HG03457 (cell line): ENCODE data around the gene PNMT.

Source experiments
- ATAC-seq: cut with Tn5 transposase; IDR thresholded peaks from one replicate; pipeline ENCODE4 v1.9.1; 2021; ENCODE audit warnings: moderate number of reproducible peaks; ENCODE audit not compliant: unreplicated experiment

PNMT gene

DNA sequence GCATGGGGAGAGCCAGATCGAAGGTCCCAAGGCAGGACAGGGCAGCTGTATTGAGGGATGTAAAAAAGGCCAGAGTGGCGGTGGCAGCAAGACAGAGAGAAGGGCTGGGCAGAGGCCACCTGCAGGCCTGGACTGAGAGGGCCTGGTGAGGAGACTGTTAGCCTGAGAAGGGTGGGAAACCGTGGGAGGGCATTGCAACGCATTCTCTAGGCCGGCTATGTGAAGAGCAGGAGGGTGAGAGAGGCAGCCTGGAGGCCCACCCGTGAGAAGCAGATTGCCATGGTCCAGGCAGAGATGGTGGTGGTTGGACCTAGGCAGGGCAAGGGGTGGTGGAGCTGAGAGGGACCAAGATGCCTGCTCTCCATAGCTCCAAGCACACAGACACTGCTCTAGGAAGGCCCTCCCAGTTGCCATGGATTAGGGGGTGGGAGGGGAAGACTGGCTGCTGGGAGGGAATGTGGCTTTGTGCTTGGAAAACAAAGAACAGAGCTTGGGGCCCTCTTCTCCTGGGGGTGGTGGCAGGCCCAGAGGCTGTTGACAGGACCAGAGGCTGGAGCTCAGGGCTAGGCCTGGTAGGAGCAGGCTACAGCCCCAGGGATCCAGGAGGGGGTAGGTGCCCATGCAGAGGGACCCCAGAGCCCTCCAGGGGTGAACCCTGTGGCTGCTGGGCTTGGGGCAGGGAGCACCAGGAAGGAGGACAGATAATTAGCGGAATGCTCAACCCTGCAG, 15.5 kb upstream of the PNMT start:
- no peak for ATAC-seq

DNA sequence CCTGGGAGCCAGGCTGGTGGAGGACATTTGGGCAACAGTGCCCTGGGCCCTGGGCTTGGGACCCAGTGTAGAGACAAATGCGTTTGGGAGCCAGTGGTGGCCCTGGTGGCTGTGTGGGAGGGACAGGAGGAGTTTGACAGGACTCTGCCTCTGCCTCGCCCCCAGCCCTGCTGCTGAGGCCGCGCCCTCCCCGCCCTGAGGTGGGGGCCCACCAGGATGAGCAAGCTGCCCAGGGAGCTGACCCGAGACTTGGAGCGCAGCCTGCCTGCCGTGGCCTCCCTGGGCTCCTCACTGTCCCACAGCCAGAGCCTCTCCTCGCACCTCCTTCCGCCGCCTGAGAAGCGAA, 15.0 kb upstream of the PNMT start:
- ATAC-seq = no peak

- no peak for ATAC-seq
Observed at GRCh38 chr17:39653662-39654331, 14.5 kb upstream of the PNMT start.

DNA sequence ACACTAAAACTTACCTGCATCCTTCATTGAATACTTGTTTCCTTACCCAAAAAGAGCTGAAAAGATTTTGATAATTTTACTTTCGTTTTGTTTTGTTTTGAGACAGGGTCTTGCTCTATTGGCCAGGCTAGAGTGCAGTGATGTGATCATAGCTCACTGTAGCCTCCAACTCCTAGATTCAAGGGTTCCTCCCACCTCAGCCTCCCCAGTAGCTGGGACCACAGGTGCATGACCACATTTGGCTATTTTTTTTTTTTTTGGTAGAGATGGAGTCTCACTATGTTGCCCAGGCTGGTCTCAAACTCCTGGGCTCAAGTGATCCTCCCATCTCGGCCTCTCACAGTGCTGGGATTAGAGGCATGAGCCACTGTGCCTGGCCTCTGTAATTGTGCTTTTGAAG, 13.1 kb upstream of the PNMT start:
- no peak for ATAC-seq

GRCh38 chr17:39658346-39658745, 9.9 kb upstream of the PNMT start:
- ATAC-seq = no peak

GRCh38 chr17:39658760-39659159, 9.5 kb upstream of the PNMT start:
- ATAC-seq = no peak

DNA sequence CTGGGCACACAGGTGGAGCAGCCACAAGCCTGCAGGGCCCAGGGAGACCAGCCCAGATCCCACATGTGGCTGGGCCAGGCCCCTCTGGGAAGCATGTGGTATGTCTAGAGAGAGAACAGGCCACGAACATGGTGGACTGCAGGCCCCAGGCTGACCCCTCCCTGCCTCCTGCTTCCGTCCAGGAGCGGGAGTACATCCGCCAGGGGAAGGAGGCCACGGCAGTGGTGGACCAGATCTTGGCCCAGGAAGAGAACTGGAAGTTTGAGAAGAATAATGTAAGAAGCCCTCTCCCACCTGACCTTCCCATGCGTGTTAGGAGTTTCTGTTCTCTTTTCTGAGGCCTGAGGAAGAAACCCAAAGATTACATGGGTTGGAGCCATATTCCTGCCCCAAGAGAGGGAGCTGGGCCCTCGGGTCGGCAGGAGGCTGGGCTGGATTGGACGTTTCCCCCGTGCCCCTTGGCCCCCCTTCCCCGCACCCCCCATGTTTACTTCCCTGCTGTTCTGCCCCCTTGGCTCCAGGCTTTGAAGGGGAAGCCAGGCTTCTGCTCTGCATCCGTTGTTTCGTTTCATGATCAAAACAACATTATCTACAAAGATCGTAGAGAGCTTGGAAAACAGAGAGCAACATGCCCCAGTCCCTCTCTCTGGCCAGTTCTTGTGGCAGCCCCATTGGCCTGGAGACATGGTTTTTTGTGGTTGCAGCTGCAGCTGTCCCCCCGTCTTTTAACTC, 8.8 kb upstream of the PNMT start:
- ATAC-seq = no peak

DNA sequence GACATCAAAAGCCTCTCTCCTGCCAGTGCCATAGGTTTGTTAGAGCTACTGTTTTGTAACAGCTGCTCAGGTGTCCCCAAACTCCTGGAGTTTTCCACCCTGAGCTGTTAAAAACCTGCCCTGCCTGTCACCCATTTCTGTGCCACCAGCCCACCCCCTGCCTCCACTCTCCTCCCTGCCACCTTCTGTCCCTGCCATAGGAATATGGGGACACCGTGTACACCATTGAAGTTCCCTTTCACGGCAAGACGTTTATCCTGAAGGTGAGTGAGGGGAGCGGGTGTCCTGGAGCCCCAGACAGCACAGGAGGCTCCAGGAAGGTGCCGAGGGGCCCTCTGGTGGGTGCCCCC, 8.3 kb upstream of the PNMT start:
- no peak for ATAC-seq

DNA sequence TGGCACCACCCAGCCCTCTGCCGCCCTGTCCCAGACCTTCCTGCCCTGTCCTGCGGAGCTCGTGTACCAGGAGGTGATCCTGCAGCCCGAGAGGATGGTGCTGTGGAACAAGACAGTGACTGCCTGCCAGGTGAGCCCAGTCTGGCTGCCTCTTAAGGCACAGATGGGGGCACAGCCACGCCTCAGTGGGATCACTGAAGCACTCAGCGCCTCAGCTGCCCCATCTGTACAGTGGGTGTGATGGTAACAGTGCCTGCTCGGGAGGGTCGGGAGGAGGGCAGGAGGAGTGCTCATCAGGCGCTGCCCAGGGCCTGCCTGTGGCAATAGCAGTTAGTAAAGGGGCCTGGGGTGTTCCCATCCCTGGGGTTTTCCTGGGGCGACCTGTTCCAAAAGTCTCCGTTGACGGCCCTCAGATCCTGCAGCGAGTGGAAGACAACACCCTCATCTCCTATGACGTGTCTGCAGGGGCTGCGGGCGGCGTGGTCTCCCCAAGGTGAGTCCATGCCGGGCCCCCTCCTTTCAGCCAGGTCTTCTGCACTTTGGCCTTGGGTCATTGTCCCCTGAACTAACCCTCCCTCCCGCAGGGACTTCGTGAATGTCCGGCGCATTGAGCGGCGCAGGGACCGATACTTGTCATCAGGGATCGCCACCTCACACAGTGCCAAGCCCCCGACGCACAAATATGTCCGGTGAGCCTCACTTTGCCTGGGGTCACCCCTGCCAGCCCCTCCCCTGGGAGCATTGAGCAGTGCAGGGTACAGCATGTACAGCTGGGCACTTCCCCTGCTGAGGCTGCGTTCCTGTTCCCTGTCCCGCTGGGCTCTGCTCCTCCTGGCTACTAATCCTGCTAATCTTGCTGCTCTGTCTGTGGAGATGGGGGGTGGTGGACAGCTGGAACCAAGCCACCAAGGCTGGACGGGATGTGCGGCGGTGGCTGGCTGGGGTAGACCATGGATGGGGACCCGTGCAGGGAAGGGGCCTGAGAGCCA, 7.6 kb upstream of the PNMT start:
- no peak for ATAC-seq

DNA sequence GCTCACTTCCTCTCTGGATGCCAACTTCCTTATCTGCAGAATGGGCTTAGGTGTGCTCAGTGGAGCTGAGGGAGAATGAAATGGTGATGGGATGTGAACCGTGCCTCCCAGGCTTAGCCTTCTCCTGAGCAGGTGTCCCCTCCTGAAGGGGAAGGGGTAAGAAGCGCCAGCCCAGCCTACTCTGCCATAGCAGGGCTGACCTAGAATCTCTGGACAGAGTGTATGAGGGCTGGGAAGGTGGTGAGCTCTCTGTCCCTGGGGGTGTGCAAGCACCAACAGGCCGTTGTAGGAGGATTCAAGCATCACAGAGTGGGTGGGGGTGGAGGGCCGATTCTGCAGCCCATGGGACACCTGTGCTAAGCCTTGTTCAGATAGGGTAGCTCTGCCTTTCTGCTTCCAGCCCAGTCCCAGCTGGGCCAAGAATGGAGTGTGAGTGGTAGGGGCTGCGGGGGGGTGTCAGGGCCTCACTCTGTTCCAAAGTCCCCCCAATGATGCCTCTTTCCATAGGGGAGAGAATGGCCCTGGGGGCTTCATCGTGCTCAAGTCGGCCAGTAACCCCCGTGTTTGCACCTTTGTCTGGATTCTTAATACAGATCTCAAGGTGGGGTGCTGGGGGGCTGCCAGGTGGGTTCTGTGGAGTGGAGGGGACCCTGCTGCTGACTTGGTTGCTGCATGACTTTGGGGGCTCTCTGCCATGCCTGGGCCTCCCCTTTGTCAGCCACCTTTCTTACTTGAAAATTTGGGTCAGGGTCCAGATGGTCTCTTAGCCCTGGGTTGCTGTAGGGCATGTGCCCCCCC, 6.3 kb upstream of the PNMT start:
- no peak for ATAC-seq

- ATAC-seq = no peak
Observed at GRCh38 chr17:39662551-39663339, 5.5 kb upstream of the PNMT start.

DNA sequence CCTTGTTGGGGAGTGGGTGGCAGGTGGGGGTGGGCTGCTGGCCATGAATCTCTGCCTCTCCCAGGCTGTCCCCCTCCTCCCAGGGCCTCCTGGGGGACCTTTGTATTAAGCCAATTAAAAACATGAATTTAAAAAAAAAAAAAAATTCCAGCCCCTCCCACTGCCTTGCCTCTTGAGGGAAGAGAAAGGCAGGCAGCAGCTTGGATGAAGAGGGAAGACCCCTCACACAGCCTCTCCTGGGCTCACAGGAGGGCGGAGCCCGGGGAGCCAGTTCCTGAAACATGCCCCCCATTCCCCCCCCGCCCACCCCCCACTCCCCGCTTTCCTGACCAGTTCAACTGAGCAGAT, 4.9 kb upstream of the PNMT start:
- ATAC-seq = no peak

DNA sequence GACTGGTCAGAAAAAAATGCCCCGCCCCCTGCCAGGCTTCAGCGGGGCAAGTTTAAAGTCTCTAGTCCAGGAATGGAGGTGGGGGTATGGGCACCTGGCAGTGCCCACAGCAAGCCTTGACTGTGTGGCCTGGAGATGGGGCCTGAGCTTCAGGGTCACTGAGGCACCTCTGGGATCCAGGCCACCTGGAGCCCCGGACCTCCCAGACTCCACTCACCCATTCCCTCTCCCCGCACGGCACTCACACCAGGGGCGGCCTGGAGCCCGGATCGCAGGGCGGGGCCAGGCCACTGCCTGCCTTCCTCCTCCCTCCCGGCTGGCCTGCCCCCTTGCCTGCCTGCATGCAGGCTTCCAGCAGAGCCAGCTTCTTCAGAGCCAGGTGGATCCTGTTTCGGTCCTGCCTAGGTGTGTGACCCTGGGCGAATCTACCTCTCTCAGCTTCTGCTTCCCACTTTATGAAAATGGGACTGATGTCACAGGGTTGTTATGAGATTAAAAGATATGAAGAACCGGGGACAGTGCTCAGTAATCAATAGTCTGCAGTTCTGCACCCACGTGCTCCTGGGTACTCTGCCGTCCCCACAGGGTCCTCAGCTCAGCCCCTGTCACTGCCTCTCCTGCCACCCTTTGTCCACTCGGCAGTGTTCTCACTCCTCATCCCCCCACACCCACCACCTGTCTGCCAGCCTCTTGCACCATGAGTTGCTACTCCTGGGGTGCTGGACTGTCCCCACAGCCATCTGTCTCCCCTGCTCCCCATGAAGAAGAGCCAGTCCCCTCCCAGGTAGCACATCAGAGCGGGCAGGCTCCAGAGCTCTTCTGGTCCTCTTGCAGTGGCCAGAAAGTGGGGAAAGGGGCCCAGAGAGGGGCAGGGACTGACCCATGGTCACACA, 4.3 kb upstream of the PNMT start:
- ATAC-seq = no peak

DNA sequence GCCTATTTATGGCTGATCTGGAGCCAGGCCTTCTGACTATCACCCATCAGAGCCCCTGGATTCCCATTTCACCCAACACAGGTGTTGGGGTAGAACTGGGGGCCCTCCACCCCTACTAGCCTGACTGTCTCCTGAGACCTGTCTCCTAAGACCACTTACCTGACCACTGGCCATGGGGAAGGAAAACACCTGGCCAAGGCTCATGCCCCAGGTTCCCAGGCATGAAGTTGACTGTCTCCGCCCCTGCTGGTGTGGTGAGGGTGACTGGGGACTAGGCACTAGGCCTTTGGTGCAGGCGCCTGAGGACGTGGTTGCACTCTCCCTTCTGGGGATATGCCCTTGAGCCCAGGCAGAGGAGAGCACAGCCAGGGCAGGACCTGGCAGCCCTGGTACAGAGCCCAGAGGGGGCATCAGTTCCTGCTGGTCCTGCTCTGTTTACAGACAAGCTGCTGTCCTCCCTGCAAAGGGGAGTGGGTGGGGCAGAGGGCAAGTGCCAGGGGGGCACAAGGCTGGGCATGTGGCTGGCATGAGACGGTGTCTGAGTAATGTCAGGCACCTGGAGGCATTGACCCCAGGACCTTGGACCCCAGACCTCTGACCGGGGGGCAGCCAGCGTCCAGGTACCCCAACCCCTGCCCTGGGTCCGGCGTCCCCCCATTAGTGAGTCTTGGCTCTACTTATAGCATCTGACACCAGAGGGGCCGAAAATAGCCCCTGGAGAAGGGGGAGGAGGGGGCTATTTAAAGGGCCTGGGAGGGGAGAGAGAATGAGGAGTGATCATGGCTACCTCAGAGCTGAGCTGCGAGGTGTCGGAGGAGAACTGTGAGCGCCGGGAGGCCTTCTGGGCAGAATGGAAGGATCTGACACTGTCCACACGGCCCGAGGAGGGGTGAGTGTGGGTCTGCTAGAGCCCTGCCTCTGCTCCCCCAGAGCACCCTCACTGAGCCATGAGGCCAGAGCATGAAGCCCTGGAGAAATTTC, 3.4 kb upstream of the PNMT start, which contains the start of gene TCAP:
Gene TCAP (plus strand): TSS at position 769 of the 981 bp plus-strand sequence. CDS start 11 bp downstream, at position 780.
- no peak for ATAC-seq

DNA sequence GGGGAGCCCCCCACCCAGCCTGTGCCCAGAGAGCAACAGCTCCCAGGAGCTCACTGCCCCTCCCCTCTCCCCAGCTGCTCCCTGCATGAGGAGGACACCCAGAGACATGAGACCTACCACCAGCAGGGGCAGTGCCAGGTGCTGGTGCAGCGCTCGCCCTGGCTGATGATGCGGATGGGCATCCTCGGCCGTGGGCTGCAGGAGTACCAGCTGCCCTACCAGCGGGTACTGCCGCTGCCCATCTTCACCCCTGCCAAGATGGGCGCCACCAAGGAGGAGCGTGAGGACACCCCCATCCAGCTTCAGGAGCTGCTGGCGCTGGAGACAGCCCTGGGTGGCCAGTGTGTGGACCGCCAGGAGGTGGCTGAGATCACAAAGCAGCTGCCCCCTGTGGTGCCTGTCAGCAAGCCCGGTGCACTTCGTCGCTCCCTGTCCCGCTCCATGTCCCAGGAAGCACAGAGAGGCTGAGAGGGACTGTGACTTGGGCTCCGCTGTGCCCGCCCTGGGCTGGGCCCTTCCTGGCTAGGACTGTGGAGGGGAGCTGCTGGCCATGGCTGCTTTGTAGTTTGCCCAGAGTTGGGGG, 2.5 kb upstream of the PNMT start:
- no peak for ATAC-seq

DNA sequence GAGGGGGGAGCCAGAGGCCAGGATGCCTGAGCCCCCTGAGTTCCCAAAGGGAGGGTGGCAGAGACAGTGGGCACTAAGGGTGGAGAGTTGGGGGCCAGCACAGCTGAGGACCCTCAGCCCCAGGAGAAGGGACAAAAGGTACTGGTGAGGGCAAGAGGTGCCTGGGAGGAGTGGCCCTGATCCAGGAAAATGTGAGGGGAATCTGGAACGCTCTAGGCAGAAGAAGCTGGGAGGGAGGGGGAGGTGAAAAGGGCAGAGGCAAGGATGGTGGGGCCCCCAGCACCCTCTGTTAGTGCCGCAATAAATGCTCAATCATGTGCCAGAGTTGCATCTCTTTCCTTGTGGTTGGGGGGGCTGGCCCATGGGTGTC, 2.0 kb upstream of the PNMT start:
- ATAC-seq = no peak
